ENCODE data around the gene IRF4. TPM values are rescaled to one million over a fixed set of nuclear protein-coding genes. Genes with fewer than 3 reads are reported as not detected.

IRF4 gene
- total RNA-seq, 4 donors from 2014 or later = 0.54 to 2.3 (median 1.3) TPM

- DNase-seq = no peak
- H3K9me3 ChIP-seq = no peaks in the 10 kb centered on the region
- TF ChIP-seq POLR2A (IDR thresholded peaks at IDR 0.05) (no peak), CTCF (IDR thresholded peaks at IDR 0.05) (no peak)
- peaks cover 13 to 17% of the 10 kb centered on the region in 2 donors for H3K4me1 ChIP-seq
- no peaks in the 10 kb centered on the region for H3K36me3 ChIP-seq
- intact Hi-C loops (cut with DNase I) = no loop called here
- no peak overlapping the region for H3K4me3 ChIP-seq (replicated peaks in 1 of 3)
- H3K27ac ChIP-seq = peak overlapping the region in 1 of 3 donors; percentile 62
- whole genome bisulfite sequencing, 2 donors = 93 to 97% methylated on average over 4 of the region's 4 CpGs
- no peaks in the 10 kb centered on the region for H3K27me3 ChIP-seq
Measured at GRCh38 chr6:409370-409972, 17.9 kb downstream of the IRF4 start.

- no peak overlapping the region for H3K4me3 ChIP-seq (replicated peaks in 1 of 3)
- peak; percentile 90 for DNase-seq
- no peaks in the 10 kb centered on the region for H3K9me3 ChIP-seq
- H3K27me3 ChIP-seq = no peaks in the 10 kb centered on the region
- WGBS, 2 donors = 35 to 53% methylated on average over 15 of the region's 15 CpGs
- no peaks in the 10 kb centered on the region for H3K36me3 ChIP-seq
- peaks cover 13 to 17% of the 10 kb centered on the region in 2 donors for H3K4me1 ChIP-seq
- peak overlapping the region in 2 of 3 donors; percentile 58 to 62 for H3K27ac ChIP-seq
- TF ChIP-seq POLR2A (IDR thresholded peaks at IDR 0.05) = peak; percentile 14 to 63
- TF ChIP-seq CTCF (IDR thresholded peaks at IDR 0.05) = no peak
- intact Hi-C loops (cut with DNase I) = no loop called here
Measured at GRCh38 chr6:410555-411395, 19.2 kb downstream of the IRF4 start.

- intact Hi-C loops (cut with DNase I) = no loop called here
- 40 to 45% methylated on average over 10 of the region's 10 CpGs for WGBS, 2 donors
Measured at GRCh38 chr6:411402-412145, 20.0 kb downstream of the IRF4 start.

GRCh38 chr6:412146-412886 lies 20.8 kb downstream of the IRF4 start:
- intact Hi-C loops (cut with DNase I) = no loop called here
- H3K4me3 ChIP-seq (replicated peaks in 1 of 3) = no peak overlapping the region

More at GRCh38 chr6:411402-412145, 20.0 kb downstream of the IRF4 start:
- peak; percentile 67 to 70 for DNase-seq
- H3K4me1 ChIP-seq = peaks cover 13 to 17% of the 10 kb centered on the region in 2 donors
- H3K9me3 ChIP-seq = no peaks in the 10 kb centered on the region
- H3K36me3 ChIP-seq = no peaks in the 10 kb centered on the region
- TF ChIP-seq POLR2A (IDR thresholded peaks at IDR 0.05) = peak in 1 of 2 donors; percentile 48
- TF ChIP-seq CTCF (IDR thresholded peaks at IDR 0.05) = no peak
- H3K4me3 ChIP-seq (replicated peaks in 1 of 3) = no peak overlapping the region
- peak overlapping the region in 1 of 3 donors; percentile 62 for H3K27ac ChIP-seq
- H3K27me3 ChIP-seq = no peaks in the 10 kb centered on the region

More at GRCh38 chr6:412146-412886, 20.8 kb downstream of the IRF4 start:
- peaks cover 13 to 17% of the 10 kb centered on the region in 2 donors for H3K4me1 ChIP-seq
- no peaks in the 10 kb centered on the region for H3K36me3 ChIP-seq
- WGBS, 2 donors = 86 to 91% methylated on average over 3 of the region's 3 CpGs
- no peaks in the 10 kb centered on the region for H3K27me3 ChIP-seq
- TF ChIP-seq CTCF (IDR thresholded peaks at IDR 0.05) = no peak
- no peak for TF ChIP-seq POLR2A (IDR thresholded peaks at IDR 0.05)
- no peaks in the 10 kb centered on the region for H3K9me3 ChIP-seq
- no peak for DNase-seq
- no peak overlapping the region for H3K27ac ChIP-seq
